Measurements from ENCODE around the gene AGAP1.
"Not testable (repeated sequence)": the region's sequence is repeated elsewhere in the genome, so short reads cannot be mapped to it uniquely, and the experiment has no call there.

Gene AGAP1

DNA sequence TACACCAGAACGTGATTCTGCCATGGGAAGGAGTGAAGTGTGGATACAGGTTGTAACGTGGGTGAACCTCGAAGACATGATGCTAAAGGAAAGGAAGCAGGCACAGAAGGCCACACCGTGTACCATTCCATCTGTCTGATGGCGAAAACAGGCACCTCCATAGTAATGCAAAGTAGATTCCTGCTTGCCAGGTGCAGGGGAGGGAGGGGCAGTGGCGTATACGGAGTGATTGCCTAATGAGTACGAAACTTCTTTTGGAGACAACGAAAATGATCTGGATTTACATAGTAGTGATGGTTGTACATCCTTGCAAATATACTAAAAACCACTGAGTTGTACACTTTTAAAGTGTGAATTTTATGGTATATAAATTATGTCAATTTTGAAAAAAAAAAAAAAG is 567.7 kb downstream of the AGAP1 start:
- no peak for DNase-seq

DNA sequence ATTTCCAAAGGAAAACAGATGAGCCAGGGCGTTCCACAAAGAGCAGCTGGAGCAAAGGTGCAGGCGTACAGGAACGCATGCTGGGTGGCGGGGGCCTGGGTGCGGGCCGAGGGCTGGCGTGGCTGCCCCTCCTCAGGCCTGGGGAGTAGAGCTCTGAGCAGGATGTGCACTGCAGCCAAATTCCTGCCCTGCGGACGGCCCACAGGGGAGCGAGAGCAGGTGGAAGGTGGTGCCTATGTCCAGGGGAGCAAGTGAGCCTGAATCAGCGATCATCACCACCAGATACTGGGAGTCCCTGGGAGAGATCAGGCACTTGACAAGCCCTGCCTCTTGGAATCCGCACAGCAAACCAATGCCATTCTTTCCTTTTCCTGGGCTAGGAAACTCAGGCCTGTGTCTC is 568.1 kb downstream of the AGAP1 start:
- DNase-seq, result no peak

- not testable (repeated sequence) for DNase-seq
Measured at GRCh38 chr2:236062806-236063205, 569.0 kb downstream of the AGAP1 start.

DNA sequence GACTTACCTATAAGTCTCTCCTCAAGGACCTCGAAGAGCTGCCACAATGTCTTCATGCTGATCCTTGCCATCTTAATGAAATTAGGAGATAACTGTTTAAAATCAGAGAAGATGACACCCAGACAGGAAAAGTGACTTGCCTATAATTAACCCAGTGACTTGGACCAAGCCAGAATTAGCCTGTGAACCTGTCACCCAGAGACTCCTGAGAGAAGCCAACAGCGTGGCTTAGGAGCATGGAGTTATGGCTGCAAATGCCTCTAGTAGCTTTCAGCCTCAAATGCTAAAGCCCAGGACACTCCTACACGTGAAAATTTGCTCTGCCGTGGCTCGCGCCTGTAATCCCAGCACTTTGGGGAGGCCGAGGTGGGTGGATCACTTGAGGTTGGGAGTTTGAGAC is 570.2 kb downstream of the AGAP1 start:
- DNase-seq, result no peak

DNA sequence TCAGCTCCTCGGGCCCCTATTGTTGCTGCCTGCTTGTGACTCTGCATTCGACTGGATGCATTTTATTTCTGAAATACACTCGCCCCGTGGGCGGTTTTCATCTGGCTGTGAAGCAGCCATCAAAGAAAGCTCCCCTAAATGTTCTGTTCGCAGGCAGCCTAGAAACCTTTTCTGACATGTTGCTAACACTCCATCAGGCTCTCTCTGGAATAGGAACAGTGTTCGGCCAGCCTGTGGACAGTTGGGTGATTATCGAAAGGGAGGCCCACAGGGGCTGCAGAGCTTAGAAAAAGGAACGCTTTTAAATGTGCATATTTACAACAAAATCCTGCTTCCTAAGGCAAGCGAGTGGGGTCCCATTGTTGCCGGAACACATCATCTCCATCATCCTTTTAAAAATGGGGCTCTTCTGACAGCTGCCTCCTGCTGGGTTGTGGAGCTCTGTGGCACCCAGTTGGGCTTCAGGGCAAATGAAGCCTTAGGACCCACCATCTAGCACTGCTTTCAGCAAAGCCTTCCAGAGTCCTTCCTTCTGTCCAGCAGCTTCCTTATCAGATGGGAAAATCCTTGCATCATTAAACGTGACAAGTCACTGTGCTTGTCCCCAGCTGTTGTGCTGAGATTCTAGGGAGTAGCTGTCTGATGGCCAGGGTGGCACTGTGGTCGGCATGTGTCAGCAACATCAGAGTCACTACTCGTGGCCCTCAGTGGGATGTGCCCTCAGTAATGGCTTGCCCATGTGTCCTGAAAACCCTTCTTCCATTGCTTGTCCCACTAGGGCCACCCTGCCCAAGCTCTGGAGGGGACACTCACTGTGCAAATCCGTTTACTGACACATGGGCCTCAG is 571.7 kb downstream of the AGAP1 start:
- no peak for DNase-seq

- DNase-seq, result no peak
Measured at GRCh38 chr2:236070236-236070635, 576.4 kb downstream of the AGAP1 start.

GRCh38 chr2:236073246-236073645 is 579.4 kb downstream of the AGAP1 start:
- DNase-seq, result no peak

GRCh38 chr2:236073867-236074655 is 580.2 kb downstream of the AGAP1 start:
- DNase-seq, result no peak

- no peak for DNase-seq
Measured at GRCh38 chr2:236075802-236076201, 582.0 kb downstream of the AGAP1 start.

- DNase-seq, result no peak
Measured at GRCh38 chr2:236078297-236079255, 584.7 kb downstream of the AGAP1 start.

DNA sequence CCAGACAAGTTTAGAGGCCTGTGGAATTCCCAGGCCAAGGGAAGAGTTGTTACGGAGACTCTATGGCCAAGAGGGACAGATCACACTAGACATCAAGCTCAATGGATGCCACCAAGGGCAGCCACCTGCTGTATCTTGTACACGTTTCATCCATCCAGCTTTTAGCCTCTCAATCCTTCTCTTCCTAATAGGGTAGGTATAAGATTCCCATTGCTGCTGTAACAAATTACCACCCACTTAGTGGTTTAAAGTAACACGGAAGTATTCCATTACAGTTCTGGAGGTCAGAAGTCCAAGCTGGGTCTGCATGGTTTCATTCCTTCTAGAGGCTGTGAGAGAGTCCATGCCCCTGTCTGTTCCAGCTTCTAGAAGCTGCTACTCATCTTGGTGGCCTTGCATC is 586.6 kb downstream of the AGAP1 start:
- no peak for DNase-seq

- DNase-seq, result no peak
Measured at GRCh38 chr2:236081171-236081570, 587.3 kb downstream of the AGAP1 start.

DNA sequence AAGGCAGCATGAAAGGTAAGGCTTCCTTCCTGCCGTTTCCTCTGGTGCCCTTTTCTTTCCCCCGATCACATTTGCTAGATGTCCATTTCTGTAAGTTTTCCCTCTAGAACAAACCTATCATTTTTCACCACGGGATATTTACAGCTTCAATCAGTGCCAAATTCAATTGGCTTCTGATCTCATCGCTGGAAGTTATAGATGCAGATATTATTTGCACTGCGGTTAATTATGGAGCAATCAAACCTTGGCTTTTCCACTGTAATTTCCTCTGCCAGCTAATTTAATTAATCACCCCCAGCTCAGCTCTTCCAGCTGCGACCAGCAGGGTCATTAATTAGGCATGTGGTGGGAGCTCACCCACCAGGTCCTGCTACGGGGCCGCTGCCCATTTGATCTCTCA is 588.2 kb downstream of the AGAP1 start:
- no peak for DNase-seq

- no peak for DNase-seq
Measured at GRCh38 chr2:236083934-236084333, 590.1 kb downstream of the AGAP1 start.

GRCh38 chr2:236085211-236085610 is 591.4 kb downstream of the AGAP1 start:
- DNase-seq, result no peak

DNA sequence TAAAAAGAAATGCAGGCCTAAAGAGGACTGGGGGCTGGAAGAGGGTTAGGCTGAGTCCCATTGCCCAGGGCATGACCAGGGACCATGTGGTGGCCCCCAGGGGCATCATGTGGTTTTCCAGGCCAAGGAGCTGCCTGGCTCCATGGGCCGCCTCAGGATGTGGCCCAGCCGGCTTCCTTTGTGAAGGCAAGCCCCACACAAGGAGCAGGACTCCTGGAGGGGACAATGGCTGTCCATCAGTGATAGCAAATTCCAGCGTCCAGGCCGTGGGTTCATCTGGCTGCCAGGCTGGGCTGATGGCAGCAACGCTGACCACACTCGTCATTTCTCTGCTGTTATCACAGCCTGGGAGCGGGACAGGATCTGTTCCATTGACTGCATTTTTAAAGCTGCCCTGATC is 591.8 kb downstream of the AGAP1 start:
- no peak for DNase-seq

DNA sequence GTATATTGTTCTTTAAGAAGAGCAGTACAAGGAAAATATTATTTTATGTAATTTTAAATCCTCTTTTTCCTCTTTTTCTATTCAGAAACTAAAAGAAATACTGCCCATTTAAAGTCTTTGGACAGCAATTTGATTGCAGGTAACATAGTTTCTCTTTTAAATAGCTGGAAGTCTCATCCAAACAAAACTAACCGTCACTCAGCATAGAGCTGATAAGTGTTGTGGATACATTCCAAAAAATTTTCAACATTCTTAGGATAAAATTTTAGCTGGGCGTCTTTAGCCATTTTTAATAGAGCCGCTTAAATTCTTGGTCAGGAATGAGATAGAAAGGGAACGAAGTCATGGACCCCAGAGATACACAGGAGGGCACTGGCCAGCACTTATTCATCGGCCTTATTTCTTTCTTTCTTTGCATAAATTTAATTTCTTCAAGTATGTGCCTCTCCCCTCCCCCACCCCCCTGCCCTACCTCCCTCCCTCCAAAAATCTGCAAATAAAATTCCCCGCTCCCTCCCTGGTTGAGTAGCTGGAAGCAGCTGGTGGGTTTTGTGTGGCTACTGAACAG is 592.6 kb downstream of the AGAP1 start:
- no peak for DNase-seq

GRCh38 chr2:236086971-236087465 is 593.2 kb downstream of the AGAP1 start:
- DNase-seq, result no peak

GRCh38 chr2:236088368-236089057 is 594.7 kb downstream of the AGAP1 start:
- no peak for DNase-seq

- no peak for DNase-seq
Measured at GRCh38 chr2:236089271-236090026, 595.6 kb downstream of the AGAP1 start.

- no peak for DNase-seq
Measured at GRCh38 chr2:236090027-236090382, 596.2 kb downstream of the AGAP1 start.
